Spleen (tissue), 11 donors: ENCODE data around the gene PFKFB1. TPM values are rescaled to one million over a fixed set of nuclear protein-coding genes. Genes with fewer than 3 reads are reported as not detected.

Experiments used
- DNase-seq: peaks from one replicate; pipeline ENCODE4 v3.0.0-alpha.2; 2020
- H3K27ac ChIP-seq, 8 donors: fragments of 200-600 bp; sonication (generic) in 7 of 8; 1 replicate in 4 of 8; 2 replicates in 4 of 8; pipeline versions ENCODE4 v1.5.0 to v1.8.0; 2016 to 2021; ENCODE audit warnings: inconsistent platforms in 4 of 8, mild to moderate bottlenecking in 4 of 8, moderate library complexity in 1 of 8
- H3K27me3 ChIP-seq, 7 donors: fragments of 200-600 bp; sonication (generic) in 6 of 7; replicated peaks in 1 of 7; 1 replicate in 4 of 7; 2 replicates in 3 of 7; pipeline versions ENCODE4 v1.5.0 to v1.8.0; 2016 to 2021; ENCODE audit warnings: inconsistent platforms in 3 of 7, mild to moderate bottlenecking in 1 of 7
- H3K36me3 ChIP-seq, 6 donors: fragments of 200-600 bp; sonication (generic) in 5 of 6; 1 replicate in 4 of 6; 2 replicates in 2 of 6; pipeline versions ENCODE4 v1.5.0 to v1.8.0; 2016 to 2021; ENCODE audit warnings: inconsistent platforms in 2 of 6
- H3K4me1 ChIP-seq, 6 donors: fragments of 200-600 bp; sonication (generic) in 5 of 6; 1 replicate in 3 of 6; 2 replicates in 3 of 6; pipeline versions ENCODE4 v1.5.0 to v1.8.0; 2016 to 2021; ENCODE audit warnings: inconsistent platforms in 3 of 6
- H3K4me3 ChIP-seq, 8 donors: fragments of 200-600 bp; sonication (generic) in 7 of 8; 1 replicate in 4 of 8; 2 replicates in 4 of 8; pipeline versions ENCODE4 v1.5.0 to v1.8.0; 2016 to 2021; ENCODE audit warnings: inconsistent platforms in 4 of 8, mild to moderate bottlenecking in 4 of 8, moderate library complexity in 2 of 8
- H3K9me3 ChIP-seq, 8 donors: fragments of 200-600 bp; sonication (generic) in 7 of 8; 1 replicate in 4 of 8; 2 replicates in 4 of 8; pipeline versions ENCODE4 v1.5.0 to v1.8.0; 2016 to 2021; ENCODE audit warnings: inconsistent platforms in 4 of 8
- POLR2A ChIP-seq, 3 donors: fragments of 450-650 bp; IDR thresholded peaks; one replicate each; pipeline ENCODE4 v1.5.1; 2017; ENCODE audit warnings: antibody characterized with exemption in 3 of 3, mild to moderate bottlenecking in 1 of 3
- POLR2AphosphoS5 ChIP-seq, 3 donors: sonication (generic); formaldehyde crosslinking; IDR thresholded peaks; one replicate each; pipeline ENCODE4 v1.5.1; 2017; ENCODE audit warnings: antibody characterized with exemption in 3 of 3
- WGBS, 5 donors: extraction: QIAGEN DNeasy Blood & Tissue Kit in 3 of 5; methylation state at CpG; one replicate each; pipeline versions ENCODE4 v1.1.5 to v1.1.7; 2013 to 2018; 5-methylcytosine and 5-hydroxymethylcytosine counted together
- intact Hi-C: fragments of 100-400 bp; cut with DNase I; formaldehyde crosslinking; loops from one replicate; pipeline ENCODE4 v1.15.0; 2023; ENCODE audit warnings: low total_unique reads
- polyA plus RNA-seq, 3 donors: library from polyadenylated mRNA; stranded (reverse); fragments of 200-250 nt; gene quantifications; one replicate each; pipeline ENCODE4 v1.2.1, GENCODE V29; 2013
- total RNA-seq, 7 donors: library from RNA; depleted of rRNA in 3 of 7; stranded (reverse); fragments of >200 nt in 3 of 7; fragmentation: NEBNext Ultra II Directional in 4 of 7; extraction: Animal tissue kit (Norgen Biotek cat#: 25700) in 4 of 7; gene quantifications; one replicate each; pipeline versions ENCODE4 v1.1.0 to v1.2.1, GENCODE V29; 2016 to 2021
- TF ChIP-seq, protein P1 (sequence below), 11 experiments: fragments of 200-600 bp in 7 of 11; fragments of 450-650 bp in 4 of 11; sonication (generic) in 4 of 11; IDR thresholded peaks in 8 of 11; conservative IDR thresholded peaks in 3 of 11; 1 replicate in 7 of 11; 2 replicates in 4 of 11; pipeline versions ENCODE4 v1.4.0 to v1.8.0; 2016 to 2021; ENCODE audit warnings: antibody characterized with exemption in 11 of 11, inconsistent platforms in 4 of 11, mild to moderate bottlenecking in 1 of 11
- donor health status: healthy with polysubstance abuse.
- donor health status: DM: no; HTN: no; CAD: no; lungs with moderate emphysema.
- donor health status: DM: no; HTN: no; CAD: no.
- donor health status: Bipolar disorder and iron deficiency.
- donor health status: healthy.
- donor health status: DM: no; HTN: no; CAD: no.
- donor health status: DM: yes; HTN: yes; CAD: no.

PFKFB1 gene
- total and polyA plus RNA-seq, 10 donors = 0.28 to 0.61 (median 0.38) TPM; not detected in 4

DNA sequence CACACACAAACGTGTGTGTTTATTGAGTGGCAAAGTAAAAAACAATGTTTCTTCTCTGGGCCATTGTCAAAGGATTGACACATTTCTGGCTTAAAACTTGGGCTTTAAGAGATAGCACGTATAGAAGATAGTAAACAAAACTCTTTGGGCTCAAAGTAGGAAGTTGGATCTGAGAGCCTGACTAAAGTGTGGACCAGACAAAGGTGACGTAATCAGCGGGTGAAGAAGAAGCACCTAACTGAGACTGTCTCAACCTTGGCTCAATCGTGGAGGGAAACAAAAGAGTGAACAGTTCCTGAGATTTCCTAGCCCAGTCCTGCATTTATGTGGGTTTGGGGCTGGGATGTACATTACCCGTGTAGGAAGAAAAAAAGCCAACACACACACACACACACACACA, 13.7 kb downstream of the PFKFB1 start:
- intact Hi-C loops = no loop called here
- 64 to 90% (median 73%) methylated on average over 6 of the region's 6 CpGs for WGBS, 5 donors
- peaks cover 0 to 8% (median 0%) of the 10 kb centered on the region in 7 donors for H3K27me3 ChIP-seq

DNA sequence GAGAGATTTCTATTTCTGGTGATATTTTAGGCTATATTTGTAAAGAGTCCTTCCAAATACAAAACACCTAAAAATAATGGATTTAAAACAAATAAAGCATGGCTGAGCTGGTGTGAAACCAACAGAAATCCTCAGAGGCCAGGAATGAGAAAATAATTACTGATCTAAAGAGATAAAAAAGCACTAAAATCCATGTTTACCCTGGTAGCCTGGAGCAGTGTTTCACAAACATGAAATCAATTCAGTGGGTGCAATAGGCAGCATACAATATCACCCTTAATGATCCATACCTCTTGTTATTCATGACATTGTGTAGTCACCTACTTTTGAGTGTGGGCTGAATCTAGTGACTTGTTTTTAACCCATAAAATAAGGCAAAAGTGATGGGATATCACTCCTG, 14.6 kb downstream of the PFKFB1 start:
- DNase-seq = no peak
- Histone ChIP-seq H3K4me3 (no peak overlapping the region), H3K27me3 (peaks cover 0 to 8% (median 0%) of the 10 kb centered on the region in 7 donors), H3K4me1 (no peaks in the 10 kb centered on the region), H3K27ac (no peak overlapping the region), H3K9me3 (peaks cover 0 to 11% (median 0%) of the 10 kb centered on the region in 8 donors), H3K36me3 (no peaks in the 10 kb centered on the region)
- intact Hi-C loops = no loop called here
- TF ChIP-seq POLR2A (IDR thresholded peaks at IDR 0.05) (no peak), POLR2AphosphoS5 (IDR thresholded peaks at IDR 0.05) (no peak)
- TF ChIP-seq, protein P1, sequence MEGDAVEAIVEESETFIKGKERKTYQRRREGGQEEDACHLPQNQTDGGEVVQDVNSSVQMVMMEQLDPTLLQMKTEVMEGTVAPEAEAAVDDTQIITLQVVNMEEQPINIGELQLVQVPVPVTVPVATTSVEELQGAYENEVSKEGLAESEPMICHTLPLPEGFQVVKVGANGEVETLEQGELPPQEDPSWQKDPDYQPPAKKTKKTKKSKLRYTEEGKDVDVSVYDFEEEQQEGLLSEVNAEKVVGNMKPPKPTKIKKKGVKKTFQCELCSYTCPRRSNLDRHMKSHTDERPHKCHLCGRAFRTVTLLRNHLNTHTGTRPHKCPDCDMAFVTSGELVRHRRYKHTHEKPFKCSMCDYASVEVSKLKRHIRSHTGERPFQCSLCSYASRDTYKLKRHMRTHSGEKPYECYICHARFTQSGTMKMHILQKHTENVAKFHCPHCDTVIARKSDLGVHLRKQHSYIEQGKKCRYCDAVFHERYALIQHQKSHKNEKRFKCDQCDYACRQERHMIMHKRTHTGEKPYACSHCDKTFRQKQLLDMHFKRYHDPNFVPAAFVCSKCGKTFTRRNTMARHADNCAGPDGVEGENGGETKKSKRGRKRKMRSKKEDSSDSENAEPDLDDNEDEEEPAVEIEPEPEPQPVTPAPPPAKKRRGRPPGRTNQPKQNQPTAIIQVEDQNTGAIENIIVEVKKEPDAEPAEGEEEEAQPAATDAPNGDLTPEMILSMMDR (IDR thresholded peaks at IDR 0.05 in 8 of 11, conservative IDR thresholded peaks at IDR 0.05 in 3 of 11) = no peak

More for the DNA sequence above, 13.7 kb downstream of the PFKFB1 start:
- Histone ChIP-seq H3K4me1 (no peaks in the 10 kb centered on the region), H3K4me3 (no peak overlapping the region), H3K9me3 (peaks cover 0 to 11% (median 0%) of the 10 kb centered on the region in 8 donors), H3K36me3 (no peaks in the 10 kb centered on the region), H3K27ac (no peak overlapping the region)
- no peak for DNase-seq
- TF ChIP-seq POLR2AphosphoS5 (IDR thresholded peaks at IDR 0.05) (no peak), POLR2A (IDR thresholded peaks at IDR 0.05) (no peak)
- TF ChIP-seq, protein P1 (IDR thresholded peaks at IDR 0.05 in 8 of 11, conservative IDR thresholded peaks at IDR 0.05 in 3 of 11) = no peak

DNA sequence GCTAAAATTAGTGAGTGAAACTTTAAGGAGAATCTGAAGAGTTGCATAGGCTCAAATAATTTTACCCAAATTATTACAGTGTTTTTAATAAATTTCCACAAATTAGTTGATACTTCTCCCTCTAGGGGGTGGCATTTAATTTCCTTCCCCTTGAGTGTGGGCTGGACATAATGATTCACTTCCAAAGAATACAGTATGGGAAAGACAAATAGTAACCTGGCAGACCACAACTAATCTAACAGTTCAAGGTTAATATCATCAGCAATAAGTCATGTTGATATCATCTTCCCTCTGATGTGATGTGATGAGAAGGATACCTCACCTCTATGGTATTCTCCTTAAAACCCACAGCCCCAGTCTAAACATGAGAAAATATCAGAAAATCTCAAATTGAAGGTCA, 15.5 kb downstream of the PFKFB1 start:
- Histone ChIP-seq H3K4me3 (no peak overlapping the region), H3K4me1 (no peaks in the 10 kb centered on the region), H3K27ac (no peak overlapping the region), H3K36me3 (no peaks in the 10 kb centered on the region), H3K27me3 (peaks cover 0 to 8% (median 0%) of the 10 kb centered on the region in 7 donors), H3K9me3 (peaks cover 0 to 4% (median 0%) of the 10 kb centered on the region in 8 donors)
- no peak for DNase-seq
- intact Hi-C loops = no loop called here
- TF ChIP-seq POLR2AphosphoS5 (IDR thresholded peaks at IDR 0.05) (no peak), POLR2A (IDR thresholded peaks at IDR 0.05) (no peak)
- TF ChIP-seq, protein P1 (IDR thresholded peaks at IDR 0.05 in 8 of 11, conservative IDR thresholded peaks at IDR 0.05 in 3 of 11) = no peak

DNA sequence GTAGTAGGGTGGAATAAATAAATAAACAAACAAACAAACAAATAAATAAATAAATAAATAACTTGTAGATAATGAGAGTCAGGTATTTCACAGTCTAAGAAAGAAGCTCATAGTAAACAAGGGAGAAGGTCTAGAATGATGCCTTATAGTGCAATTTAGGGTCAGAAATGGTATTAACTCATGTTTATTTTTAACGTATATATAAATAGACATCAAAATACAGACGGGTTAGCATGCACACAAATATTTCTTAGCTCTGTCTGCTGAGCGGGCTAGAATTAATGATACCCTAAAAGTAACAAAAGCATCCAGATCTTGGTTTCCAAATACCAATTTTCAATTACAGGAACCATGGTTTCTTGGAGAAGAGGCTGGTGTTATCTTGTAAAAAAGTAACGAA, 16.6 kb downstream of the PFKFB1 start:
- TF ChIP-seq, protein P1 (IDR thresholded peaks at IDR 0.05 in 8 of 11, conservative IDR thresholded peaks at IDR 0.05 in 3 of 11) = no peak
- no peak for TF ChIP-seq POLR2A (IDR thresholded peaks at IDR 0.05)
- TF ChIP-seq POLR2AphosphoS5 (IDR thresholded peaks at IDR 0.05) = no peak
- intact Hi-C loops = no loop called here
- H3K9me3 ChIP-seq = no peaks in the 10 kb centered on the region
- DNase-seq = no peak
- WGBS, 5 donors = 66 to 90% (median 83%) methylated on average over 4 of the region's 4 CpGs
- H3K4me3 ChIP-seq = no peak overlapping the region
- H3K27me3 ChIP-seq = peaks cover 0 to 8% (median 0%) of the 10 kb centered on the region in 7 donors
- no peaks in the 10 kb centered on the region for H3K36me3 ChIP-seq
- H3K4me1 ChIP-seq = no peaks in the 10 kb centered on the region
- no peak overlapping the region for H3K27ac ChIP-seq
